GM18861 (cell line): ENCODE results near the gene CATSPER3.

Experiments used
- ATAC-seq: cut with Tn5 transposase; IDR thresholded peaks from one replicate; pipeline ENCODE4 v1.9.1; 2021; ENCODE audit not compliant: unreplicated experiment

CATSPER3 gene

DNA sequence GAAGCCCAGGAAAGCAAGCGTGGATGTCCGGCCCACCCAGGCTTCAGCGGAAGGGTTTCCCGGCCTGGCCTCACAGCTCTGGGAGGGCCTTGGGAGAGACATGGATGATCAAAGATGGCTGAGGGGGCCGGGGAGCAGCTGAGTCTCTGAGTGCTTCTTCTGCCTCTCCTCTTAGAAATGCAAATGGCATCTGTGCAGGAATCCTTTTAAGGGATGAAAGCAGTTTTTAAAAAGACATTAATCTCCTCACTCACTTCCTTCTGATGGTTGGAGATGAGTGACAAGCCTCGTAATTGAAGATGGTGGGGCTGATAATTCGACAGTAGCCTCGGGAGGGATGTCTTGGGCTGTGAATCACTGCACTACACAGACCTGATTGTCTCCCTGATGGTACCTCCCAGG lies 90.6 kb downstream of the CATSPER3 start:
- no peak for ATAC-seq

DNA sequence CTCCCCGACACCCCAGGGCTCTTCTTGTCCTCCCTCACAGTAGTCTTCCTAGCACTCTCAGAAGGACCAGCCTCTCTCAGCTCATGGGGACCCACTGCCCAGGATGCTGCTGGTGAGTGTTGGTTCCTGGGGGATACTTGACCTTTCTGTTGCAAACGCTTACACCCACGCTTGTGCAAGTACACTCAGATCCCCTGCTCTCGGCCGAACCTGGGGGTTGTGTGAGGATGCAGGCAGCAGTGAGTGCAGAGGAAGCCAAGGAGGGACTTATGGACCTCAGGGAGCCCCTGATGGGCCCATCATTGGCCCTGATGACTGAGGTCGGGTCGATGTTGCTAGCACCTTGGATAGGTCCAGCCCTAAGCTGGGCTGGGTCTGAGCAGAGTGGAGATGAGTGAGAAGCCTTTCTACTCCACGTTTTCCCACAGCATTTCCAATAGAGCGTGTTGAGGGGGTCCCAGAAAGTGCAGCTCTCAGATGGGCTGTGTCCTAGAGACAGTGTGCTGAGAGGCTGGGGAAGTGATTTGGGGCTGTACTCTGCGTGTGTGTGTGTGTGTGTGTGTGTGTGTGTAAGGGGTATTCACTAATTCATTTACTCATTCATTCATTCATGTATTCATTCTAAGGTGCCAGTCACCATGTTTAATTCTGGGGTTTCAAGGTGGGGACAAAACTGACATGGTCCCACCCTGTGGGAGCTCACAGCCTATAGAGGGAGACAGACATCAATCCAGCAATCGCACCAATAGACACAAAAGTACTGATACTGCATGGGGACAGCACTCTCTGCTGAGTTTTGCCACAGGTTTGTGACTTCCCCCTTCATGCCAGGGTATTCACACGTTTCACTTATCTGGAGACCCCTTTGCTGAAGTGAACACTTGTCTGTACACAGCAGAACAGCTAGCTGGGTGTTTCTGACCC lies 91.6 kb downstream of the CATSPER3 start:
- ATAC-seq = no peak

DNA sequence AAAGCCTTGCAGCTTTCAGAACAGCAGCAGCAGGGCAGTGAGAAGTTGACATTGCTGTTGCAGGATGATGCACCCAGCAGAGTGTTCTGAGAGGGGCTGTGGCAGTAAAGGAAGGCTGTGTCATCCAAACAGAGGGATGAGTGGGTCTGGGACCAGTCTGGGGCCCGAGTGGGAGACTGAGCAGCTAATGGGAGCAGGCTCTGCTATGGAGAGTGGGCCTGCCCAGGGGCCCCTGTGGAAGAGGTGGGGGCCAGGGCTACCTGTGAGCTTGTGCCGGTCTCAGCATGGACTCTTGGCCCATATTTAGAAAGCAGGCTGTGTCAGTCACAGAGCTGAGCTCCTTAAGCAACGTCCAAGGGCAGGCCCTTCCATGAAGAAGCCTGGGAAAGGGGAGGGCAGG lies 92.3 kb downstream of the CATSPER3 start:
- no peak for ATAC-seq

DNA sequence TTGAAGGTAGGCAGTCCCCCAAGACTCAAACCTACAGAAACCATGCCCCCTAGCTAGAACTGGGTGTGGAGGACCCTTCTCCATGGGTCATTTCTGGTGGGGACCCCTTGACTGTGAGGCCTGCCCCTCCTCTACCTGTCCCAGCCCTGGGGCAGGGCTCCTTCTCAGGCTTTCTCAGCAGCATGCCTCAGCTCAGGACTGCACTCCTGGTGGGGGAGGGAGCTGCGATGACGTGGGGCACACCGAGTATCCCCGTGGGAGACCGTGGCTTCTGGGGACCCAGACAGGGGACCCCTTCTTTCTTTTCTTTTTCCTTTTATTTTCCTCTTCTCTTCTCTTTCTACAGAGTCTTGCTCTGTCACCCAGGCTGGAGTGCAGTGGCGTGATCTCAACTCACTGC lies 93.3 kb downstream of the CATSPER3 start:
- ATAC-seq = no peak
